K562 (cell line): Measurements from ENCODE around the gene ABCA13. TPM values are rescaled to one million over a fixed set of nuclear protein-coding genes. Genes with fewer than 3 reads are reported as not detected.

Experiments used
- ATAC-seq: fragments of 200-7000 bp; cut with Tn5 transposase; 3 replicates; pipeline ENCODE4 v1.9.1; 2020; ENCODE audit warnings: moderate library complexity
- BruUV-seq: library from RNA; stranded (reverse); fragments of 400-500 nt; replicated peaks from 2 replicates; lab custom pipeline; 2021; lab: Mats Ljungman, UMichigan
- CTCF ChIA-PET: fragments of 300-600 bp; formaldehyde crosslinking; extraction: SDS; loops from one replicate; lab custom pipeline; 2021; ENCODE audit warnings: low intra/inter-chr PET ratio; lab: Yijun Ruan, JAX
- POLR2A ChIA-PET: fragments of 300-600, 350-650 bp; sonication (Branson Sonifier 250); formaldehyde crosslinking; extraction: SDS; loops from one replicate; lab custom pipeline; 2021; ENCODE audit warnings: antibody characterized with exemption, inconsistent platforms; lab: Yijun Ruan, JAX
- DNase-seq, 4 experiments: peaks; one replicate each; pipeline versions ENCODE4 v3.0.0 to v3.0.0-alpha.2; 2011 to 2018; ENCODE audit warnings: low spot score in 3 of 4, mixed read lengths in 3 of 4; ENCODE audit errors: extremely low read depth in 1 of 4
- FAIRE-seq: peaks from 2 replicates; lab custom pipeline; 2011; peaks lifted over from hg19 to GRCh38; lab: Jason Lieb, UNC
- H2AFZ ChIP-seq: 2 replicates; pipeline ENCODE4 v1.6.0; 2011; ENCODE audit warnings: low read depth, low read length, control low read depth, inconsistent platforms
- H3K27ac ChIP-seq: fragments of 200-600 bp; 3 replicates; pipeline ENCODE4 v1.8.0; 2011; ENCODE audit warnings: low read depth, mild to moderate bottlenecking, control low read depth, inconsistent platforms, low read length, moderate library complexity, mixed read lengths; ENCODE audit errors: extremely low read depth
- H3K27me3 ChIP-seq, 2 experiments: fragments of 300-600 bp in 1 of 2; 2 replicates in 1 of 2; 3 replicates in 1 of 2; pipeline versions ENCODE4 v1.6.0 to v1.8.0; 2011; ENCODE audit warnings: inconsistent platforms in 2 of 2, low read length in 2 of 2, mild to moderate bottlenecking in 1 of 2, mixed read lengths in 1 of 2, moderate library complexity in 1 of 2; ENCODE audit not compliant: control insufficient read depth in 2 of 2, insufficient read depth in 2 of 2
- H3K36me3 ChIP-seq: fragments of 300-600 bp; 3 replicates; pipeline ENCODE4 v1.8.0; 2011; ENCODE audit warnings: mild to moderate bottlenecking, low read length, inconsistent platforms; ENCODE audit not compliant: control insufficient read depth, insufficient read depth
- H3K4me1 ChIP-seq, 2 experiments: fragments of 200-600 bp in 1 of 2; replicated peaks in 1 of 2; 2 replicates in 1 of 2; 3 replicates in 1 of 2; pipeline versions ENCODE4 v1.5.1 to v1.8.0; 2011; ENCODE audit warnings: inconsistent platforms in 2 of 2, low read length in 2 of 2, mild to moderate bottlenecking in 1 of 2, mixed read lengths in 1 of 2, moderate library complexity in 1 of 2; ENCODE audit not compliant: control insufficient read depth in 2 of 2, insufficient read depth in 2 of 2
- H3K4me2 ChIP-seq: 2 replicates; pipeline ENCODE4 v1.6.1; 2011; ENCODE audit warnings: low read length, control low read depth, inconsistent platforms, mixed read lengths; ENCODE audit not compliant: insufficient read depth
- H3K4me3 ChIP-seq: fragments of 200-600 bp; sonication (generic), shearing (Covaris generic); 2 replicates; pipeline ENCODE4 v1.5.1; 2016; ENCODE audit warnings: control low read depth, inconsistent platforms
- H3K79me2 ChIP-seq: fragments of 200-600 bp; 3 replicates; pipeline ENCODE4 v1.8.0; 2011; ENCODE audit warnings: low read length, inconsistent platforms; ENCODE audit not compliant: control insufficient read depth, insufficient read depth
- H3K9ac ChIP-seq, 2 experiments: 2 replicates each; pipeline versions ENCODE4 v1.6.0 to v1.6.1; 2011; ENCODE audit warnings: low read depth in 2 of 2, low read length in 2 of 2, control low read depth in 1 of 2, inconsistent platforms in 1 of 2, mild to moderate bottlenecking in 1 of 2, mixed read lengths in 1 of 2; ENCODE audit not compliant: insufficient read depth in 1 of 2
- H3K9me1 ChIP-seq: one replicate; pipeline ENCODE4 v1.6.0; 2011; ENCODE audit warnings: inconsistent platforms, mild to moderate bottlenecking, low read length, moderate library complexity; ENCODE audit not compliant: control insufficient read depth, insufficient read depth
- H3K9me3 ChIP-seq: replicated peaks from 2 replicates; pipeline ENCODE4 v1.5.1; 2011; ENCODE audit warnings: low read depth, low read length, inconsistent platforms; ENCODE audit not compliant: control insufficient read depth, insufficient read depth
- H4K20me1 ChIP-seq: replicated peaks from 2 replicates; pipeline ENCODE4 v1.6.1; 2011; ENCODE audit warnings: low read length, inconsistent platforms, mixed read lengths; ENCODE audit not compliant: control insufficient read depth, insufficient read depth
- CCNT2 ChIP-seq: IDR thresholded peaks from 2 replicates; pipeline ENCODE4 v1.6.1; 2011; ENCODE audit warnings: borderline replicate concordance, low read depth, mild to moderate bottlenecking, moderate library complexity, mixed read lengths, low read length; ENCODE audit not compliant: insufficient read length; ENCODE audit errors: extremely low read depth
- IRF2 ChIP-seq: sonication (generic); formaldehyde crosslinking; IDR thresholded peaks from 2 replicates; pipeline ENCODE4 v1.8.1; 2022; ENCODE audit warnings: mild to moderate bottlenecking, missing genetic modification reagents
- MYNN ChIP-seq, 2 experiments: sonication (generic); formaldehyde crosslinking in 1 of 2; IDR thresholded peaks; 2 replicates each; pipeline versions ENCODE4 v1.5.0 to v1.6.1; 2016 to 2020; ENCODE audit warnings: antibody characterized with exemption in 1 of 2, missing genetic modification reagents in 1 of 2
- PHF21A ChIP-seq: fragments of 450-650 bp; IDR thresholded peaks from 2 replicates; pipeline ENCODE4 v1.6.1; 2017; ENCODE audit warnings: low read depth, borderline replicate concordance
- RBBP5 ChIP-seq: fragments of 200-600 bp; sonication (generic); IDR thresholded peaks from 2 replicates; pipeline ENCODE4 v1.6.1; 2012; ENCODE audit warnings: borderline replicate concordance, mild to moderate bottlenecking, low read length, control low read depth, inconsistent platforms; ENCODE audit not compliant: insufficient read depth, poor library complexity, severe bottlenecking
- RBFOX2 ChIP-seq: fragments of 200-400 bp; formaldehyde crosslinking; IDR thresholded peaks from 2 replicates; pipeline ENCODE4 v1.6.1; 2017; ENCODE audit warnings: low read depth, mild to moderate bottlenecking, low read length, moderate library complexity
- RBM14 ChIP-seq: fragments of 200-400 bp; formaldehyde crosslinking; IDR thresholded peaks from 2 replicates; pipeline ENCODE4 v1.6.1; 2018; ENCODE audit warnings: low read depth, mild to moderate bottlenecking, low read length, moderate library complexity, borderline replicate concordance; ENCODE audit not compliant: insufficient read depth
- RBM25 ChIP-seq: fragments of 200-400 bp; formaldehyde crosslinking; IDR thresholded peaks from 2 replicates; pipeline ENCODE4 v1.6.1; 2018; ENCODE audit warnings: low read length, low read depth, moderate library complexity; ENCODE audit not compliant: severe bottlenecking
- SOX6 ChIP-seq: fragments of 450-650 bp; IDR thresholded peaks from 2 replicates; pipeline ENCODE4 v1.6.1; 2014; ENCODE audit warnings: mild to moderate bottlenecking
- STAT5A ChIP-seq: IDR thresholded peaks from 2 replicates; pipeline ENCODE4 v1.6.1; 2012; ENCODE audit warnings: low read length, inconsistent platforms, borderline replicate concordance
- TARDBP ChIP-seq: fragments of 450-650 bp; IDR thresholded peaks from 2 replicates; pipeline ENCODE4 v1.6.1; 2016
- ZNF134 ChIP-seq: fragments of 250-450 bp; sonication (Bioruptor Pico); conservative IDR thresholded peaks from 2 replicates; pipeline ENCODE4 v1.4.0; 2020
- ZNF174 ChIP-seq: fragments of 250-450 bp; sonication (Bioruptor Pico); IDR thresholded peaks from 2 replicates; pipeline ENCODE4 v1.4.0; 2020; ENCODE audit warnings: mild to moderate bottlenecking
- ZNF197 ChIP-seq: fragments of 200-800 bp; sonication (Bioruptor generic); IDR thresholded peaks from 2 replicates; pipeline ENCODE4 v1.6.1; 2016; ENCODE audit warnings: low read depth, missing genetic modification characterization, missing compliant biosample characterization
- ZNF699 ChIP-seq: fragments of 250-450 bp; sonication (Bioruptor Pico); IDR thresholded peaks from 2 replicates; pipeline ENCODE4 v1.8.0; 2021; ENCODE audit warnings: mild to moderate bottlenecking, moderate library complexity; ENCODE audit not compliant: insufficient replicate concordance
- in situ Hi-C: fragments of 300-500 bp; cut with MboI; formaldehyde crosslinking; loops from 4 replicates; pipeline ENCODE4 v1.15.0; 2018; ENCODE audit warnings: inconsistent platforms, mixed read lengths
- intact Hi-C: fragments of 100-400 bp; cut with micrococcal nuclease; formaldehyde crosslinking; loops from 2 replicates; pipeline ENCODE4 v1.14.2; 2022
- polyA plus RNA-seq, 8 experiments: library from polyadenylated mRNA; depleted of rRNA in 4 of 8; stranded (reverse) in 5 of 8; unstranded in 3 of 8; fragments of >200 nt; fragmentation: Nextera tagmentation in 2 of 8; fragmentation: Illumina TruSeq in 1 of 8; extraction: Ambion mirVana in 2 of 8; extraction: Trizol in 1 of 8; gene quantifications; 2 replicates each; pipeline versions ENCODE4 v1.2.1 to v1.2.3, GENCODE V29; 2011 to 2014; ENCODE audit warnings: inconsistent platforms in 1 of 8, missing spikeins in 1 of 8
- total RNA-seq, 7 experiments: library from RNA; depleted of rRNA in 6 of 7; stranded (reverse); fragments of >200 nt in 6 of 7; fragmentation: Illumina TruSeq in 2 of 7; extraction: Trizol in 2 of 7; gene quantifications; 2 replicates each; pipeline versions ENCODE4 v1.2.1 to v1.2.3, GENCODE V29; 2011 to 2021; ENCODE audit warnings: low replicate concordance in 1 of 7
- TF ChIP-seq, protein P1 (sequence below): sonication (generic); formaldehyde crosslinking; IDR thresholded peaks from 2 replicates; pipeline ENCODE4 v1.8.1; 2022; ENCODE audit warnings: missing genetic modification reagents
- TF ChIP-seq, protein P2 (sequence below): sonication (generic); formaldehyde crosslinking; IDR thresholded peaks from 2 replicates; pipeline ENCODE4 v1.8.0; 2022; ENCODE audit warnings: missing genetic modification reagents, mild to moderate bottlenecking, borderline replicate concordance
- TF ChIP-seq, protein P3 (sequence below): fragments of 450-650 bp; formaldehyde crosslinking; conservative IDR thresholded peaks from 2 replicates; pipeline ENCODE4 v1.4.0; 2022; ENCODE audit warnings: mild to moderate bottlenecking, missing genetic modification characterization

The ABCA13 gene
- total and polyA plus RNA-seq, 9 of the 15 experiments (the other 6 are each of a cell fraction or from before 2014, with no cell fraction given), result 0.14 to 1.5 (median 0.38) TPM

DNA sequence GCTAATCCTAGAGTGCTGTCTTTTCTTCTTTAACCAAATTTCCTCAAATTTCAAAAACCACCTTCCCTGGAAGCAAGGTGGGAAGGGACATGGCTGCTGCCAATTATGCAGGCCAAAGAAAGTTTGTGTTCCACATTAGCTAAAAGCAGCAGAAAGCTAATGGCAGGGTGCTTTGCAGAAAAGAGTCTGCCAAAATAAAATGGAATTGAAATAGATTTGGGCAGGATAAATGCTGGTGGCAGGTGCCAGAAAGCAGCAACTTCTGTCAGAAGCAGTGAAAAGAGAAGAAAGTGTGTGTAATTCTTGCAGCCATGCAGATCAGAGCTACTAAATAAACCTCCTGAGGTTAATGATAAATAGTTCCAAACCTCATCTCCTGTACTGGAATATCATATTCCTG lies 275.5 kb downstream of the ABCA13 start:
- in situ Hi-C loops, result no loop called here

More for the DNA sequence above, 275.5 kb downstream of the ABCA13 start:
- no peaks in the 10 kb centered on the region for H3K4me1 ChIP-seq
- H3K27me3 ChIP-seq, result no peaks in the 10 kb centered on the region
- no peaks in the 10 kb centered on the region for H3K9me3 ChIP-seq
- H3K79me2 ChIP-seq, result no peaks in the 10 kb centered on the region
- no peak overlapping the region for H3K4me3 ChIP-seq
- TF ChIP-seq TARDBP (no peak), CCNT2 (no peak), ZNF134 (CRISPR knock-in tag) (no peak), PHF21A (no peak), STAT5A (no peak), RBFOX2 (no peak), MYNN (IDR thresholded peaks at IDR 0.05) (no peak), MYNN (CRISPR knock-in tag; IDR thresholded peaks at IDR 0.05) (no peak), RBM25 (no peak), IRF2 (CRISPR knock-in tag) (no peak), ZNF174 (no peak), SOX6 (no peak), RBBP5 (no peak), ZNF197 (CRISPR knock-in tag) (no peak), RBM14 (no peak), ZNF699 (no peak)
- TF ChIP-seq, protein P1, sequence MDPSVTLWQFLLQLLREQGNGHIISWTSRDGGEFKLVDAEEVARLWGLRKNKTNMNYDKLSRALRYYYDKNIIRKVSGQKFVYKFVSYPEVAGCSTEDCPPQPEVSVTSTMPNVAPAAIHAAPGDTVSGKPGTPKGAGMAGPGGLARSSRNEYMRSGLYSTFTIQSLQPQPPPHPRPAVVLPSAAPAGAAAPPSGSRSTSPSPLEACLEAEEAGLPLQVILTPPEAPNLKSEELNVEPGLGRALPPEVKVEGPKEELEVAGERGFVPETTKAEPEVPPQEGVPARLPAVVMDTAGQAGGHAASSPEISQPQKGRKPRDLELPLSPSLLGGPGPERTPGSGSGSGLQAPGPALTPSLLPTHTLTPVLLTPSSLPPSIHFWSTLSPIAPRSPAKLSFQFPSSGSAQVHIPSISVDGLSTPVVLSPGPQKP (CRISPR knock-in tag), result no peak
- TF ChIP-seq, protein P2, sequence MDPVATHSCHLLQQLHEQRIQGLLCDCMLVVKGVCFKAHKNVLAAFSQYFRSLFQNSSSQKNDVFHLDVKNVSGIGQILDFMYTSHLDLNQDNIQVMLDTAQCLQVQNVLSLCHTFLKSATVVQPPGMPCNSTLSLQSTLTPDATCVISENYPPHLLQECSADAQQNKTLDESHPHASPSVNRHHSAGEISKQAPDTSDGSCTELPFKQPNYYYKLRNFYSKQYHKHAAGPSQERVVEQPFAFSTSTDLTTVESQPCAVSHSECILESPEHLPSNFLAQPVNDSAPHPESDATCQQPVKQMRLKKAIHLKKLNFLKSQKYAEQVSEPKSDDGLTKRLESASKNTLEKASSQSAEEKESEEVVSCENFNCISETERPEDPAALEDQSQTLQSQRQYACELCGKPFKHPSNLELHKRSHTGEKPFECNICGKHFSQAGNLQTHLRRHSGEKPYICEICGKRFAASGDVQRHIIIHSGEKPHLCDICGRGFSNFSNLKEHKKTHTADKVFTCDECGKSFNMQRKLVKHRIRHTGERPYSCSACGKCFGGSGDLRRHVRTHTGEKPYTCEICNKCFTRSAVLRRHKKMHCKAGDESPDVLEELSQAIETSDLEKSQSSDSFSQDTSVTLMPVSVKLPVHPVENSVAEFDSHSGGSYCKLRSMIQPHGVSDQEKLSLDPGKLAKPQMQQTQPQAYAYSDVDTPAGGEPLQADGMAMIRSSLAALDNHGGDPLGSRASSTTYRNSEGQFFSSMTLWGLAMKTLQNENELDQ (CRISPR knock-in tag), result no peak
- TF ChIP-seq, protein P3, sequence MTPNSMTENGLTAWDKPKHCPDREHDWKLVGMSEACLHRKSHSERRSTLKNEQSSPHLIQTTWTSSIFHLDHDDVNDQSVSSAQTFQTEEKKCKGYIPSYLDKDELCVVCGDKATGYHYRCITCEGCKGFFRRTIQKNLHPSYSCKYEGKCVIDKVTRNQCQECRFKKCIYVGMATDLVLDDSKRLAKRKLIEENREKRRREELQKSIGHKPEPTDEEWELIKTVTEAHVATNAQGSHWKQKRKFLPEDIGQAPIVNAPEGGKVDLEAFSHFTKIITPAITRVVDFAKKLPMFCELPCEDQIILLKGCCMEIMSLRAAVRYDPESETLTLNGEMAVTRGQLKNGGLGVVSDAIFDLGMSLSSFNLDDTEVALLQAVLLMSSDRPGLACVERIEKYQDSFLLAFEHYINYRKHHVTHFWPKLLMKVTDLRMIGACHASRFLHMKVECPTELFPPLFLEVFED, result no peak
- ChIA-PET CTCF (no interaction called here), POLR2A (no interaction called here)
- no peaks in the 10 kb centered on the region for H3K9me1 ChIP-seq
- H3K27ac ChIP-seq, result no peak overlapping the region
- H4K20me1 ChIP-seq, result no peaks in the 10 kb centered on the region
- intact Hi-C loops, result no loop called here
- H3K36me3 ChIP-seq, result no peaks in the 10 kb centered on the region
- no peak overlapping the region for H3K9ac ChIP-seq
- no peak overlapping the region for H3K4me2 ChIP-seq
- H2AFZ ChIP-seq, result no peak overlapping the region
- FAIRE-seq (no peak), DNase-seq (no peak), ATAC-seq (no peak)
- BruUV-seq, result no TSS peak
